ENCODE data around the gene ZBTB43. TPM values are rescaled to one million over a fixed set of nuclear protein-coding genes. Genes with fewer than 3 reads are reported as not detected.

ZBTB43 gene
- total RNA-seq, 3 donors from 2014 or later: 13.8 to 18.9 (median 18.2) TPM

GRCh38 chr9:126869368-126869767 is 64.5 kb downstream of the ZBTB43 start:
- no peak for DNase-seq
- H3K27me3 Mint-ChIP-seq (ENCODE audit: low read depth): no peaks in the 10 kb centered on the region
- H3K9me3 Mint-ChIP-seq: no peaks in the 10 kb centered on the region
- H3K4me1 Mint-ChIP-seq (ENCODE audit: low read depth): peaks cover 22% of the 10 kb centered on the region
- peaks cover 7% of the 10 kb centered on the region for H3K36me3 Mint-ChIP-seq (ENCODE audit: insufficient read depth)
- H3K4me3 Mint-ChIP-seq: no peak overlapping the region
- no peak for ATAC-seq

DNA sequence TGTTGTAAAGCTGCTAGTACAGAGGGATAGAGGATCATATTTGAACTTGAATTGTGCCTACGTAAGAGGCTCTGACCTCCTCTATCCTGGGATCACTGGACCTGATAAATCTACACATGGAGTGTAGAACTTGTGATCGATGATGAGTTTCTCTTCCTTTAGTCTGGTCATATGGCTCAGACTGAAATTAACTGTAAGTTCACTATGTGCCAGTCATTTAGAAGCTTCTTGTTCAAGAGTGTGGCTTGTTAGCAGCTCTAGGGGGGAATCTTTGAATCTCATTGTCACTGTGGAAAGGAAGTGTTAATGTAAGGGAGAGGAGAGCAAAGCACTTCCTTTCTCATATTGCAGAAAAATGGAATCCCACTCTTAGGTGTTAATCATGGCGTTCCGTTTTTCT is 67.7 kb downstream of the ZBTB43 start:
- H3K9me3 Mint-ChIP-seq: no peaks in the 10 kb centered on the region
- ATAC-seq: peak in 1 of 2 donors; percentile 43
- no peaks in the 10 kb centered on the region for H3K27me3 Mint-ChIP-seq (ENCODE audit: low read depth)
- H3K4me3 Mint-ChIP-seq: no peak overlapping the region
- H3K4me1 Mint-ChIP-seq (ENCODE audit: low read depth): peaks cover 38% of the 10 kb centered on the region
- H3K36me3 Mint-ChIP-seq (ENCODE audit: insufficient read depth): peaks cover 3% of the 10 kb centered on the region
- DNase-seq: no peak

GRCh38 chr9:126874546-126875314 is 69.9 kb downstream of the ZBTB43 start:
- H3K4me1 Mint-ChIP-seq (ENCODE audit: low read depth): peaks cover 31% of the 10 kb centered on the region
- H3K36me3 Mint-ChIP-seq (ENCODE audit: insufficient read depth): peaks cover 11% of the 10 kb centered on the region
- no peaks in the 10 kb centered on the region for H3K27me3 Mint-ChIP-seq (ENCODE audit: low read depth)

DNA sequence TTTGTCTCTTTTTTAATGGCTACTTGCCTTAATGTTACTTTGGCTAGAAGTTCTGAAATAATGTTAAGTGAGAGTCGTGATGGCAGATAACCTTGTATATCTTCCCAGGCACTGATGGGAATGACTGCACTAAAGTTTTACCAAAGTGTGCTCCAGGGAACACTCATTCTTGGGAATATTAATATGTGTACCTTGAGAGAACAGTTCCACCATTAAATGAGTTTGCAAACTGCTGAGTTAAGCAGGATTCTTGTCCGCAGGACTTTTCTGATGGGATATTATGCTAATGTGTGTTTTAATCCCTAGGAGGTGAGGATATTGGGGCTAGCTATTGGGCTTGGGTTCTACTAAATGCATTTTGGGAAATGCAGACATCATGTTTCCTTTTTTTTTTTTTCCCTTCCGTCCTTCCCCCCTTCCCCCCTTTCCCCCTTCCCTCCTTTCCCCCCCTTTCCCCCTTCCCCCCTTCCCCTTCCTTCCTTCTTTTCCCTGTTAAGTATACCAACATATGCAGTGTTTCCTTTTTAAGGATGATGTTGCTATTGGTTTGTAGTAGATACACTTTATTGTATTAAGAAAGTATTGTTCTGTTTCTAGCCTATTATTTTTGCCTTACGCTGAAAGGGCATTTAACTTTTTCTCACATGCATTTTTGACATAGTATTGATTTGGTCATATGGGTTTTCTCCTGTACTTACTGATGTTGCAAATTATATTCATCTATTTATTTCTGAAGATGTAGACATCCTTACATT is 71.1 kb downstream of the ZBTB43 start:
- H3K27me3 Mint-ChIP-seq (ENCODE audit: low read depth): no peaks in the 10 kb centered on the region
- H3K36me3 Mint-ChIP-seq (ENCODE audit: insufficient read depth): peaks cover 19% of the 10 kb centered on the region
- ATAC-seq: no peak
- no peak overlapping the region for H3K4me3 Mint-ChIP-seq
- H3K4me1 Mint-ChIP-seq (ENCODE audit: low read depth): peaks cover 31% of the 10 kb centered on the region
- DNase-seq: no peak
- no peaks in the 10 kb centered on the region for H3K9me3 Mint-ChIP-seq

More at GRCh38 chr9:126874546-126875314, 69.9 kb downstream of the ZBTB43 start:
- Mint-ChIP-seq H3K4me3 (no peak overlapping the region), H3K9me3 (no peaks in the 10 kb centered on the region)
- DNase-seq (no peak), ATAC-seq (no peak)

- no peak overlapping the region for H3K4me3 Mint-ChIP-seq
- ATAC-seq: no peak
Measured at GRCh38 chr9:126876531-126876930, 71.7 kb downstream of the ZBTB43 start.

GRCh38 chr9:126877418-126877817 is 72.6 kb downstream of the ZBTB43 start:
- Mint-ChIP-seq H3K36me3 (ENCODE audit: insufficient read depth) (peaks cover 21% of the 10 kb centered on the region), H3K9me3 (no peaks in the 10 kb centered on the region), H3K4me1 (ENCODE audit: low read depth) (peaks cover 28% of the 10 kb centered on the region), H3K27me3 (ENCODE audit: low read depth) (no peaks in the 10 kb centered on the region), H3K4me3 (no peak overlapping the region)
- DNase-seq (no peak), ATAC-seq (no peak)

More at GRCh38 chr9:126876531-126876930, 71.7 kb downstream of the ZBTB43 start:
- Mint-ChIP-seq H3K27me3 (ENCODE audit: low read depth) (no peaks in the 10 kb centered on the region), H3K4me1 (ENCODE audit: low read depth) (peaks cover 31% of the 10 kb centered on the region), H3K9me3 (no peaks in the 10 kb centered on the region), H3K36me3 (ENCODE audit: insufficient read depth) (peaks cover 19% of the 10 kb centered on the region)
- no peak for DNase-seq

DNA sequence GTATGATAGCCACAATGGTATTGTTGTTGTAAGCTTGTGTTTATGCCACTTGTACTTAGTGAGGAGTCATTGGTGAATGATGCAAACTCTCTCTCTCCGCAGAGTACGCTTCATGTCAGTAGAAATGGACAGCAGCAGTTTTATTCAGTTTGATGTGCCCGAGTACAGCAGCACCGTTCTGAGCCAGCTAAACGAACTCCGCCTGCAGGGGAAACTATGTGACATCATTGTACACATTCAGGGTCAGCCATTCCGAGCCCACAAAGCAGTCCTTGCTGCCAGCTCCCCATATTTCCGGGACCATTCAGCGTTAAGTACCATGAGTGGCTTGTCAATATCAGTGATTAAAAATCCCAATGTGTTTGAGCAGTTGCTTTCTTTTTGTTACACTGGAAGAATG is 74.4 kb downstream of the ZBTB43 start:
- H3K4me1 Mint-ChIP-seq (ENCODE audit: low read depth): peaks cover 25% of the 10 kb centered on the region

GRCh38 chr9:126880226-126880946 is 75.5 kb downstream of the ZBTB43 start:
- no peak for DNase-seq
- Mint-ChIP-seq H3K36me3 (ENCODE audit: insufficient read depth) (peaks cover 18% of the 10 kb centered on the region), H3K4me1 (ENCODE audit: low read depth) (peaks cover 22% of the 10 kb centered on the region), H3K4me3 (no peak overlapping the region), H3K27me3 (ENCODE audit: low read depth) (no peaks in the 10 kb centered on the region), H3K9me3 (no peaks in the 10 kb centered on the region)
- no peak for ATAC-seq

More for the DNA sequence above, 74.4 kb downstream of the ZBTB43 start:
- ATAC-seq: no peak
- no peak overlapping the region for H3K4me3 Mint-ChIP-seq
- no peak for DNase-seq
- no peaks in the 10 kb centered on the region for H3K27me3 Mint-ChIP-seq (ENCODE audit: low read depth)
- no peaks in the 10 kb centered on the region for H3K9me3 Mint-ChIP-seq
- H3K36me3 Mint-ChIP-seq (ENCODE audit: insufficient read depth): peaks cover 20% of the 10 kb centered on the region

- no peaks in the 10 kb centered on the region for H3K27me3 Mint-ChIP-seq (ENCODE audit: low read depth)
- peaks cover 19% of the 10 kb centered on the region for H3K4me1 Mint-ChIP-seq (ENCODE audit: low read depth)
- ATAC-seq (no peak), DNase-seq (no peak)
- no peaks in the 10 kb centered on the region for H3K9me3 Mint-ChIP-seq
- H3K36me3 Mint-ChIP-seq (ENCODE audit: insufficient read depth): peaks cover 18% of the 10 kb centered on the region
- no peak overlapping the region for H3K4me3 Mint-ChIP-seq
Measured at GRCh38 chr9:126880947-126881332, 76.1 kb downstream of the ZBTB43 start.

DNA sequence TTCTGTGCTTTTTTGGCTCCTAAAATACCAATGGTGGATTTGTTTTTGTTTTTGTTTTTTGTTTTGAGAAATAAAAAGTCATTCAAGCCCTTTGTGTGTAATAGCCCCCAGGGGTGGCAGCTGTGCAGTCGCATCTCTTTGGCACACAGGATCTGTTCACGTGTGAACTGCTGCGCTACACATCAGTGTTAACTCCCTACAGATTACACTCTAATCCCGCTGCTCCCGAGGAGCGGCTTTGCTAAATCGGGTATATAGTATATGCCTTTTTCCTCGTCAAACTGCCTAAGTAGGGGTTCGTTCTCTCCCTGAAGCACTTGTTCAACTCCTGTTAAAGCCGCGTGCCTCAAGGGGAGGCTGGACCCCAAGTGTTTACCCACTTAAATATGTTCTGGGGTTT is 77.9 kb downstream of the ZBTB43 start:
- H3K9me3 Mint-ChIP-seq: no peaks in the 10 kb centered on the region

GRCh38 chr9:126883636-126884035 is 78.8 kb downstream of the ZBTB43 start:
- Mint-ChIP-seq H3K4me1 (ENCODE audit: low read depth) (no peaks in the 10 kb centered on the region), H3K27me3 (ENCODE audit: low read depth) (no peaks in the 10 kb centered on the region), H3K36me3 (ENCODE audit: insufficient read depth) (peaks cover 18% of the 10 kb centered on the region), H3K4me3 (no peak overlapping the region), H3K9me3 (no peaks in the 10 kb centered on the region)
- ATAC-seq (no peak), DNase-seq (no peak)

More for the DNA sequence above, 77.9 kb downstream of the ZBTB43 start:
- no peak for ATAC-seq
- no peak for DNase-seq
- Mint-ChIP-seq H3K4me1 (ENCODE audit: low read depth) (peaks cover 2% of the 10 kb centered on the region), H3K27me3 (ENCODE audit: low read depth) (no peaks in the 10 kb centered on the region), H3K4me3 (no peak overlapping the region), H3K36me3 (ENCODE audit: insufficient read depth) (peaks cover 18% of the 10 kb centered on the region)

DNA sequence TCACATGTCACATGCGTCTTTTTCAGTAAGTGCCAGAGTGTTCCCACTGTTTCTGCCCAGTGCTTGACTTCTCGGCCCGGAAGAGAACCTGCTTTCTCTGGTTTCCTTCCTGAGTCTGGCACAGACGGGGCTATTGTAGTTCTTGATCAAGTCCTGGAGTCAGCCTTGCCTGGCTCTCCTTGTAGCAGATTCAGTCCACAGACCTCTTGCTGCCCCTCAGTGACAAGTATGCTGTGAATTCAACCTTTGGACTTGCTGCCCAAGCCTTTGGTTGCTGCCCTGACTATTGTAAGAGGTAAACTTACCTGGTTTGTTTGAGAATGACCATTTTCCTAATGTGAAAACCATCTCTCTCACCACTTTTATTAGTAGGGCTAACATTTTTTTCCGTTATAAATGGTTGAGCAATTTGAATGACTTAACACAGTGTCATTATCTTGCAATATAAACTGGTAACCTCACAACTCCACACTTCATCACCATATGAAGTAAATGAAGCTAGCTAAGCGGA is 80.3 kb downstream of the ZBTB43 start:
- Mint-ChIP-seq H3K4me3 (no peak overlapping the region), H3K36me3 (ENCODE audit: insufficient read depth) (peaks cover 6% of the 10 kb centered on the region), H3K9me3 (no peaks in the 10 kb centered on the region), H3K4me1 (ENCODE audit: low read depth) (no peaks in the 10 kb centered on the region), H3K27me3 (ENCODE audit: low read depth) (peaks cover 2% of the 10 kb centered on the region)
- DNase-seq (no peak), ATAC-seq (no peak)

GRCh38 chr9:126886034-126886822 is 81.4 kb downstream of the ZBTB43 start:
- Mint-ChIP-seq H3K36me3 (ENCODE audit: insufficient read depth) (peaks cover 2% of the 10 kb centered on the region), H3K4me3 (no peak overlapping the region), H3K27me3 (ENCODE audit: low read depth) (peaks cover 2% of the 10 kb centered on the region), H3K4me1 (ENCODE audit: low read depth) (no peaks in the 10 kb centered on the region), H3K9me3 (no peaks in the 10 kb centered on the region)
- ATAC-seq (no peak), DNase-seq (no peak)
